Effector memory CD4-positive, alpha-beta T cell (primary cell): ENCODE measurements around the gene NDUFAF4.
A peak's percentile ranks its signal among the peaks of the same experiment; 100 is the strongest.
"Not testable (repeated sequence)": the region's sequence is repeated elsewhere in the genome, so short reads cannot be mapped to it uniquely, and the experiment has no call there.

Experiments used
- DNase-seq, 3 donors: peaks; one replicate each; pipeline ENCODE4 v3.0.0-alpha.2; 2020
- H3K27ac ChIP-seq: 2 replicates; pipeline ENCODE4 v1.7.0; 2013; ENCODE audit warnings: mild to moderate bottlenecking, low read length, moderate library complexity; ENCODE audit not compliant: insufficient read depth, poor library complexity, severe bottlenecking
- H3K27me3 ChIP-seq: replicated peaks from 2 replicates; pipeline ENCODE4 v1.7.0; 2013; ENCODE audit warnings: mild to moderate bottlenecking, low read length; ENCODE audit not compliant: insufficient read depth, control insufficient read depth, poor library complexity, severe bottlenecking
- H3K36me3 ChIP-seq: 2 replicates; pipeline ENCODE4 v1.7.0; 2013; ENCODE audit warnings: mild to moderate bottlenecking, low read length, moderate library complexity; ENCODE audit not compliant: control insufficient read depth, insufficient read depth
- H3K4me1 ChIP-seq: 2 replicates; pipeline ENCODE4 v1.7.0; 2013; ENCODE audit warnings: low read length, mild to moderate bottlenecking; ENCODE audit not compliant: control insufficient read depth, insufficient read depth, poor library complexity, severe bottlenecking
- H3K4me3 ChIP-seq: 2 replicates; pipeline ENCODE4 v1.7.0; 2013; ENCODE audit warnings: low read length, low read depth, mild to moderate bottlenecking; ENCODE audit not compliant: insufficient read depth, poor library complexity, severe bottlenecking
- H3K9me3 ChIP-seq: 2 replicates; pipeline ENCODE4 v1.7.0; 2013; ENCODE audit warnings: mild to moderate bottlenecking, low read length, moderate library complexity; ENCODE audit not compliant: control insufficient read depth

NDUFAF4 gene

DNA sequence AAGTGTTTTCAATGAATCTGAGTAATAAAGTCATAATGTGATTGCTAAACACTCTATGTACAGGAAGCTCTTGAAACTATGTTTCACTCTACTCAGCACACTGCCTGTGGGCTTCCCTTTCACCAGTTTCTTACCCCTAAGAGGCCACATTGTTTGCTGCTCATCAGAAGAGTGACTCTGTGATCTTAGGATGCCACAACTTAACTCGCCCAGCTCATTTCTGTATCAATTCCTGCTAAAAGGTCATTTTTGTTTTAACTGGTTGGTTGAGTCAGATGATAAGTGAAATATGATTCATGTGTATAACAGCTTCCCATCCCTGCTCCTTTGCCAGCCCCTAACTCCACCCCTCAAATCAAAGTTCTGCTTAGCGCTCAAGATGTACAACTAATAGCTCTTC is 9.8 kb upstream of the NDUFAF4 start:
- no peak for DNase-seq
- no peaks in the 10 kb centered on the region for H3K4me1 ChIP-seq
- no peak overlapping the region for H3K4me3 ChIP-seq
- H3K36me3 ChIP-seq, result no peaks in the 10 kb centered on the region
- H3K27me3 ChIP-seq, result no peaks in the 10 kb centered on the region
- no peaks in the 10 kb centered on the region for H3K9me3 ChIP-seq
- no peak overlapping the region for H3K27ac ChIP-seq

- Histone ChIP-seq H3K27me3 (no peaks in the 10 kb centered on the region), H3K4me1 (peaks cover 8% of the 10 kb centered on the region), H3K9me3 (no peaks in the 10 kb centered on the region), H3K27ac (no peak overlapping the region), H3K4me3 (no peak overlapping the region), H3K36me3 (no peaks in the 10 kb centered on the region)
- DNase-seq, result no peak
These were observed 3.2 kb upstream of the NDUFAF4 start for GRCh38 chr6:96900873-96901272.

- H3K9me3 ChIP-seq, result no peaks in the 10 kb centered on the region
- no peak overlapping the region for H3K27ac ChIP-seq
- no peak overlapping the region for H3K4me3 ChIP-seq
- peaks cover 8% of the 10 kb centered on the region for H3K4me1 ChIP-seq
- no peaks in the 10 kb centered on the region for H3K36me3 ChIP-seq
- DNase-seq, result no peak
- no peaks in the 10 kb centered on the region for H3K27me3 ChIP-seq
These were observed 1.8 kb upstream of the NDUFAF4 start for GRCh38 chr6:96899451-96899998.

DNA sequence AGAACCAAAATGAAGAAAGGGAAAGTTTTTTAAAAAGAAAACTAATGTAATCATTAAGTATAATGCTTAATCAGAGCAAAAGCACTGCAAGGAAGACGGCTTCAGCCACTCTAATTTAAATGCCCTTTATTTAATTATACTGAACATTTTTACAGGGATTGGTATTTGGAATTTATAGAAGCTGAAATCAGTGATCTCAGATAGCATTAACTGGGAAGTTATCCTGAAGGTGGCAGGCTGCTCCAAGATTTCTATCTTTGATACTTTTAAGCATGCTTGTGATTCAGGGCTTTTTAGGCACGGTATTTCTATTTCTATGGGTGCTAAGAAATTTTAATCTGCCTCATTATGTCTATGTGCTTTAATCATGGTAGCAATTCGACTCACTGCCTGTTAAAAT is 1.3 kb upstream of the NDUFAF4 start:
- Histone ChIP-seq H3K4me1 (peaks cover 8% of the 10 kb centered on the region), H3K27ac (no peak overlapping the region), H3K4me3 (no peak overlapping the region), H3K27me3 (no peaks in the 10 kb centered on the region), H3K9me3 (no peaks in the 10 kb centered on the region), H3K36me3 (peaks cover 4% of the 10 kb centered on the region)
- DNase-seq, result no peak

- H3K4me1 ChIP-seq, result peaks cover 8% of the 10 kb centered on the region
- DNase-seq, result no peak
- peaks cover 6% of the 10 kb centered on the region for H3K36me3 ChIP-seq
- H3K27me3 ChIP-seq, result no peaks in the 10 kb centered on the region
- H3K27ac ChIP-seq, result peak overlapping the region; percentile 94
- H3K9me3 ChIP-seq, result no peaks in the 10 kb centered on the region
- H3K4me3 ChIP-seq, result peak overlapping the region; percentile 94
These were observed 655 bp upstream of the NDUFAF4 start for GRCh38 chr6:96898241-96898851.

DNA sequence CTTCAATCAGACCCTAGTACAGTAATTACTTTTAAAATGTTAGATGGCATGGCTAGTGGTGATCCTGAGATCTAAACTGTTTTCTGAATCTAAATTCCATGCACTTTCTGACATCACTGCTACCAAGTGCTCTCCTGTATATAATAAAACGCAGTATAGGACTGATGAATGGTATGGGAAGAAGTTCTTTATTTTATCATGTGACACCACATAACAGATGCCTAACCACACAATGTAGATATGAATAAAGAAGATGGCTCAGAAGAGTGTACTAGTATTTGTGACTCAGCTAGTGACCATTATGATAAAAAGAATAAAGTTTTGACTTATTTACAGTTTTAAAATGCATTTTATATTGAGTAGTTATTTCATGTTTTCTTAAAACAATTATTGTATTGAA is 8.5 kb downstream of the NDUFAF4 start:
- Histone ChIP-seq H3K4me1 (no peaks in the 10 kb centered on the region), H3K9me3 (no peaks in the 10 kb centered on the region), H3K27me3 (no peaks in the 10 kb centered on the region), H3K27ac (no peak overlapping the region), H3K36me3 (peaks cover 35% of the 10 kb centered on the region), H3K4me3 (no peak overlapping the region)
- DNase-seq, result no peak

- H3K9me3 ChIP-seq, result no peaks in the 10 kb centered on the region
- DNase-seq, result no peak
- no peak overlapping the region for H3K27ac ChIP-seq
- no peaks in the 10 kb centered on the region for H3K4me1 ChIP-seq
- H3K36me3 ChIP-seq, result peaks cover 33% of the 10 kb centered on the region
- H3K27me3 ChIP-seq, result no peaks in the 10 kb centered on the region
- no peak overlapping the region for H3K4me3 ChIP-seq
These were observed 8.9 kb downstream of the NDUFAF4 start for GRCh38 chr6:96888745-96889144.

DNA sequence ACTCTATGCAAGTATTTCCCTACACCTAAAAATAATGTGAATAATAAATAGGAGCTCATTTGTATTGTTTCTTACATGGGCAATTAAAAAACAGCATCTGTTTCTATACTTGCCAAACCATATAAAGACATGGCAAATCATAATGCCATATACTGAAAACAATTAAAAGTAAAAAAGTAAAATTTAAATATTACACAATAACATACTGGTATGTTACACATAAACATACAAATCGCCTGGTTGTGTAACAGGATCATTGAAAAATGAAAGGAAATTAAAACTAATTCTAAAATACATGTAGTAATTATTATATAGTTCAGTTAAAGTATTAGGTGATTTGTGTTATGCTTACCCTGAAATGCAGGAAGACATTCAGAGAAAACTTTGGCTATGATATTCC is 11.2 kb downstream of the NDUFAF4 start:
- no peak for DNase-seq
- Histone ChIP-seq H3K4me1 (no peaks in the 10 kb centered on the region), H3K36me3 (peaks cover 15% of the 10 kb centered on the region), H3K9me3 (no peaks in the 10 kb centered on the region), H3K27ac (no peak overlapping the region), H3K4me3 (no peak overlapping the region), H3K27me3 (no peaks in the 10 kb centered on the region)

DNA sequence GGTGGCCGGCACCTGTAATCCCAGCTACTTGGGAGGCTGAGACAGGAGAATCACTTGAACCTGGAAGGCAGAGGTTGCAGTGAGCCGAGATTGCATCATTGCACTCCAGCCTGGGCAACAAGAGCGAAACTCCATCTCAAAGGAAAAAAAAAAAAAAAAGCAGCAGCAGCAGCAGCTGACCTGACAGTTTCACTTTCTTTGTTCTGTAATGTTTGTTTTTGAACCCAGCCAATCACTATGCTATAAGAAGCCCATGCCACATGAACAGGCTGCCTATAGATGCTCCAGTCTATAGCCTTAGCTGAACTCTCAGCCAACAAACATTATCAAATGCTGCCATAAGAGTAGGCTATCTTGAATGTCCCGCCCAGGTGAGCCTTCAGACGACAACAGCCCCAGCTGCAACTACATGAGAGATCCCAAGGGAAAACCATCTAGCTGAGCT is 12.5 kb downstream of the NDUFAF4 start:
- not testable (repeated sequence) for H3K4me1 ChIP-seq, H3K27ac ChIP-seq, DNase-seq, H3K36me3 ChIP-seq, H3K4me3 ChIP-seq, H3K9me3 ChIP-seq, H3K27me3 ChIP-seq

DNA sequence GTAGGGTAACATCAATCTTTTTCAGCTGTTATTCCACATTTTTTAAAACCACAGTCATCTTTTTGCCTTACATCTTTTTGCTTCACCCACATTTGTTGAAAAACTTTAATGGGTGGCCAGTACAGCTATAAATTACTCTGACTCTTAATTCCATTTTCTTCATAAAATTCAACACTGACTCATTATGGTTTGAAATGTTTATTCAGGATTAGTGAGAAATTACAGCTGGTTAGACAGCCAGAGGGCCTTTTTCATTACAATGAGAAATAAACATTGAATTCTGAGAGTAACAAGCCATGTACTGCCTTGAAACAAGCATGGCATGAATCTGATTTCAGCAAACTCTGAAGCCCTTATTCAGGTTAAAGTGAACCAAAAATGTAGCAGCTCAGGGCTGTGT is 19.5 kb downstream of the NDUFAF4 start:
- Histone ChIP-seq H3K9me3 (no peaks in the 10 kb centered on the region), H3K4me3 (no peak overlapping the region), H3K27ac (no peak overlapping the region), H3K36me3 (no peaks in the 10 kb centered on the region), H3K27me3 (no peaks in the 10 kb centered on the region), H3K4me1 (no peaks in the 10 kb centered on the region)
- DNase-seq, result no peak
